Kidney (tissue), 14 donors: ENCODE results near the gene TCP11L2. TPM values are rescaled to one million over a fixed set of nuclear protein-coding genes. Genes with fewer than 3 reads are reported as not detected.

Source experiments
- DNase-seq, 5 donors: peaks; one replicate each; pipeline ENCODE4 v3.0.0-alpha.2; 2013 to 2020
- FAIRE-seq: peaks from 2 replicates; lab custom pipeline; 2012; peaks lifted over from hg19 to GRCh38; lab: Jason Lieb, UNC
- H3K27ac ChIP-seq, 2 donors: one replicate each; pipeline ENCODE4 v1.7.0; 2013; ENCODE audit warnings: low read depth in 2 of 2, low read length in 2 of 2, inconsistent platforms in 1 of 2
- H3K27me3 ChIP-seq: one replicate; pipeline ENCODE4 v1.7.1; 2013; ENCODE audit warnings: low read length, inconsistent platforms; ENCODE audit not compliant: control insufficient read depth, insufficient read depth
- H3K36me3 ChIP-seq, 3 donors: one replicate each; pipeline versions ENCODE4 v1.7.0 to v1.7.1; 2013; ENCODE audit warnings: low read length in 3 of 3, control low read depth in 1 of 3, inconsistent platforms in 1 of 3; ENCODE audit not compliant: insufficient read depth in 3 of 3, control insufficient read depth in 2 of 3
- H3K4me1 ChIP-seq, 3 donors: one replicate each; pipeline versions ENCODE4 v1.7.0 to v1.7.1; 2013; ENCODE audit warnings: low read length in 3 of 3, inconsistent platforms in 1 of 3, low read depth in 1 of 3; ENCODE audit not compliant: control insufficient read depth in 2 of 3, insufficient read depth in 2 of 3
- H3K4me3 ChIP-seq, 3 donors: one replicate each; pipeline versions ENCODE4 v1.7.0 to v1.8.1; 2013; ENCODE audit warnings: low read length in 3 of 3, control low read depth in 1 of 3, inconsistent platforms in 1 of 3
- H3K9ac ChIP-seq, 3 donors: one replicate each; pipeline versions ENCODE4 v1.7.0 to v1.7.1; 2013; ENCODE audit warnings: low read length in 3 of 3, control low read depth in 1 of 3, inconsistent platforms in 1 of 3
- H3K9me3 ChIP-seq, 3 donors: one replicate each; pipeline versions ENCODE4 v1.7.0 to v1.7.1; 2013; ENCODE audit warnings: low read length in 3 of 3, control low read depth in 1 of 3, inconsistent platforms in 1 of 3; ENCODE audit not compliant: control insufficient read depth in 2 of 3, insufficient read depth in 1 of 3
- intact Hi-C: fragments of 100-400 bp; cut with DNase I; formaldehyde crosslinking; loops from one replicate; pipeline ENCODE4 v1.11.1; 2022
- polyA plus RNA-seq: library from polyadenylated mRNA; stranded (reverse); fragments of 350-450 nt; fragmentation: Illumina TruSeq; extraction: RNeasy Lipid Tissue Mini Kit (QIAGEN cat#74804); gene quantifications from one replicate; pipeline ENCODE4 v1.2.3, GENCODE V29; 2014; ENCODE audit warnings: low read depth, low replicate concordance; ENCODE audit not compliant: insufficient read depth
- total RNA-seq: library from RNA; stranded (reverse); fragmentation: NEBNext Ultra II Directional; extraction: Animal tissue kit (Norgen Biotek cat#: 25700); gene quantifications from one replicate; pipeline ENCODE4 v1.2.1, GENCODE V29; 2021
- TF ChIP-seq, protein P1 (sequence below): IDR thresholded peaks from 3 replicates; pipeline ENCODE4 v1.5.1; 2012; ENCODE audit warnings: mild to moderate bottlenecking, moderate library complexity, borderline replicate concordance; ENCODE audit not compliant: insufficient read depth; ENCODE audit errors: extremely low read depth
- donor health status: control.
- donor health status: control.
- donor health status: control.
- donor health status: control.
- donor health status: control.
- donor health status: DM: yes; HTN: yes; CAD: no.
- donor health status: Normal renal cell carcinoma (clear cell type).

Gene TCP11L2
- total and polyA plus RNA-seq, 2 donors from 2014 or later = 2.3 to 34.5 TPM

DNA sequence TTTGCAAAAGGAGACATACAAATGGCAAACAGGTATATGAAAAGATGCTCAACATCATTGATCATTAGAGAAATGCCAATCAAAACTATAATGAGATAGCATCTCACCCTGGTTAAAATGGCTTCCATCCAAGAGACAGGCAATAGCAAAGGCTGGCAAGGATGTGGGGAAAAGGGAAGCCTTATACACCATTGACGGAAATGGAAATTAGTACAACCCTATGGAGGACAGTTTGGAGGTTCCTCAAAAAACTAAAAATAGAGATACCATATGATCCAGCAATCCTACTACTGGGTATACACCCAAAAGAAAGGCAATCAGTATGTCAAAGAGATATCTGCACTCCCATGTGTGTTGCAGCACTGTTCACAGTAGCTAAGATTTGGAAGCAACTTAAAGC is 37.4 kb upstream of the TCP11L2 start:
- H3K27me3 ChIP-seq = no peaks in the 10 kb centered on the region
- no peaks in the 10 kb centered on the region for H3K9me3 ChIP-seq
- H3K36me3 ChIP-seq = no peaks in the 10 kb centered on the region
- intact Hi-C loops = no loop called here
- H3K9ac ChIP-seq = no peak overlapping the region
- no peaks in the 10 kb centered on the region for H3K4me1 ChIP-seq
- no peak overlapping the region for H3K27ac ChIP-seq
- no peak overlapping the region for H3K4me3 ChIP-seq
- TF ChIP-seq, protein P1, sequence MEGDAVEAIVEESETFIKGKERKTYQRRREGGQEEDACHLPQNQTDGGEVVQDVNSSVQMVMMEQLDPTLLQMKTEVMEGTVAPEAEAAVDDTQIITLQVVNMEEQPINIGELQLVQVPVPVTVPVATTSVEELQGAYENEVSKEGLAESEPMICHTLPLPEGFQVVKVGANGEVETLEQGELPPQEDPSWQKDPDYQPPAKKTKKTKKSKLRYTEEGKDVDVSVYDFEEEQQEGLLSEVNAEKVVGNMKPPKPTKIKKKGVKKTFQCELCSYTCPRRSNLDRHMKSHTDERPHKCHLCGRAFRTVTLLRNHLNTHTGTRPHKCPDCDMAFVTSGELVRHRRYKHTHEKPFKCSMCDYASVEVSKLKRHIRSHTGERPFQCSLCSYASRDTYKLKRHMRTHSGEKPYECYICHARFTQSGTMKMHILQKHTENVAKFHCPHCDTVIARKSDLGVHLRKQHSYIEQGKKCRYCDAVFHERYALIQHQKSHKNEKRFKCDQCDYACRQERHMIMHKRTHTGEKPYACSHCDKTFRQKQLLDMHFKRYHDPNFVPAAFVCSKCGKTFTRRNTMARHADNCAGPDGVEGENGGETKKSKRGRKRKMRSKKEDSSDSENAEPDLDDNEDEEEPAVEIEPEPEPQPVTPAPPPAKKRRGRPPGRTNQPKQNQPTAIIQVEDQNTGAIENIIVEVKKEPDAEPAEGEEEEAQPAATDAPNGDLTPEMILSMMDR = no peak
- no peak for DNase-seq
- no peak for FAIRE-seq

DNA sequence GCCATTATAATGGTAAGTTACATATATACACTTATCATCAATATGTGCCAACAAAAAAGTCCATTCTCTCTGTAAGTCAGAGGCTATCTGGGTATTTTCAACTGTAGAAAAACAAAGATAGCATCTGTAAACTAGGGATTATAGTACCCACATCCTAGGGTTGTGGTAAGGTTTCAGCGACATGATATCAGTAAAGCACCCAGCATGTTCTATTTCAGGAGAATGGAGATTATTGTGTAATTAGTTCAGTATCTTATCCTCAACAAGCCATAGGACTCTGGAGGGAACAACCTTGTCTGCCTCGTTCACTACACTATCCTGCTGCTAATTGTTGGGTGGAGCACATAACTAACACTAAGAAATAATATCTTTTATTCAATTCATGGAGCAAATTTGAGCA is 35.0 kb upstream of the TCP11L2 start:
- TF ChIP-seq, protein P1 = no peak
- no peak for DNase-seq
- Histone ChIP-seq H3K36me3 (no peaks in the 10 kb centered on the region), H3K4me1 (peaks cover 0 to 3% (median 2%) of the 10 kb centered on the region in 3 donors), H3K4me3 (no peak overlapping the region), H3K9me3 (no peaks in the 10 kb centered on the region), H3K27me3 (no peaks in the 10 kb centered on the region), H3K27ac (no peak overlapping the region), H3K9ac (no peak overlapping the region)
- intact Hi-C loops = no loop called here
- FAIRE-seq = no peak

DNA sequence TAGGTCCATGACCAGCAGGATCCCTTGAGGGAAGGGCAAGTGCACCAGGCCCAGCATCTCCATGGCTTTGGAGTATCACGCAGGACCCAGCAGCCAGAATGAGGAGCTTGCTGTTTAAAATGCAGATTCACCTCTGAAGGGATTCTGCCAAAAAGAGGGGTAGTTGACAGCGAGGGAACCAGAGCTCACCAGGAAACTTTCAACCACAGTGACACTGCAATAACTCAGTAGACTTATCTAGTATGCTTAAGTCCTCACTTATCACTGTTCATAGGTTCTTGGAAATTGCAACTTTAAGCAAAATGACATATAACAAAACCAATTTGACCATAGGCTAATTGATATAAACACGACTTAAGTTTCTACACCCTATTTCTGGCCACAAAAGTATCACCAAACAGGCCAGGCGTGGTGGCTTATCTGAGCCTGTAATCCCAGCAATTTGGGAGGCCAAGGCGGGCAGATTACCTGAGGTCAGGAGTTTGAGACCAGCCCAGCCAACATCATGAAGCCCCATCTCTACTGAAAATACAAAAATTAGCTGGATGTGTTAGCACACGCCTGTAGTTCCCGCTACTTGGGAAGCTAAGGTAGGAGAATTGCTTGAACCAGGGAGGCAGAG is 33.3 kb upstream of the TCP11L2 start:
- DNase-seq (no peak), FAIRE-seq (no peak)
- H3K27me3 ChIP-seq = no peaks in the 10 kb centered on the region
- H3K4me1 ChIP-seq = peaks cover 0 to 4% (median 2%) of the 10 kb centered on the region in 3 donors
- H3K36me3 ChIP-seq = no peaks in the 10 kb centered on the region
- TF ChIP-seq, protein P1 = no peak
- no peak overlapping the region for H3K27ac ChIP-seq
- no peak overlapping the region for H3K9ac ChIP-seq
- H3K9me3 ChIP-seq = no peaks in the 10 kb centered on the region
- intact Hi-C loops = no loop called here
- H3K4me3 ChIP-seq = no peak overlapping the region
